Calu3 (cell line): ENCODE results near the gene PBX4. TPM values are rescaled to one million over a fixed set of nuclear protein-coding genes. Genes with fewer than 3 reads are reported as not detected.
A peak's percentile ranks its signal among the peaks of the same experiment; 100 is the strongest.

ENCODE experiments used
- BruUV-seq: library from RNA; stranded (reverse); fragments of 400-500 nt; replicated peaks from 2 replicates; lab custom pipeline; 2021; lab: Mats Ljungman, UMichigan
- CTCF ChIA-PET: fragments of 300-600 bp; sonication (Branson Sonifier 250); formaldehyde crosslinking; loops from one replicate; lab custom pipeline; 2022; ENCODE audit warnings: antibody characterized with exemption; lab: Charles Lee
- DNase-seq: peaks from one replicate; pipeline ENCODE4 v3.0.0; 2022
- H3K27ac Mint-ChIP-seq: one replicate; pipeline ENCODE4 v1.8.0; 2022; ENCODE audit warnings: mixed read lengths; ENCODE audit not compliant: unreplicated experiment
- H3K27me3 Mint-ChIP-seq: one replicate; pipeline ENCODE4 v1.8.0; 2022; ENCODE audit warnings: mixed read lengths; ENCODE audit not compliant: unreplicated experiment
- H3K36me3 Mint-ChIP-seq: one replicate; pipeline ENCODE4 v1.8.0; 2022; ENCODE audit warnings: mild to moderate bottlenecking, moderate library complexity, mixed read lengths; ENCODE audit not compliant: insufficient read depth, unreplicated experiment
- H3K4me1 Mint-ChIP-seq: one replicate; pipeline ENCODE4 v1.8.0; 2022; ENCODE audit warnings: mild to moderate bottlenecking, low read depth, mixed read lengths; ENCODE audit not compliant: unreplicated experiment
- H3K4me3 Mint-ChIP-seq: one replicate; pipeline ENCODE4 v1.8.0; 2022; ENCODE audit warnings: mild to moderate bottlenecking, low read depth, moderate library complexity, mixed read lengths; ENCODE audit not compliant: unreplicated experiment
- H3K9me3 Mint-ChIP-seq: one replicate; pipeline ENCODE4 v1.8.0; 2022; ENCODE audit warnings: low read depth, mixed read lengths; ENCODE audit not compliant: unreplicated experiment
- intact Hi-C: fragments of 100-400 bp; cut with micrococcal nuclease; formaldehyde crosslinking; loops from one replicate; pipeline ENCODE4 v1.10.0; 2022; ENCODE audit not compliant: unreplicated experiment
- total RNA-seq: library from RNA; stranded (reverse); gene quantifications from 2 replicates; pipeline ENCODE4 v1.2.3, GENCODE V29; 2022
- TF ChIP-seq, protein P1 (sequence below): fragments of 200-600 bp; IDR thresholded peaks from one replicate; pipeline ENCODE4 v1.8.0; 2022; ENCODE audit warnings: antibody characterized with exemption; ENCODE audit not compliant: unreplicated experiment

PBX4 gene
- total RNA-seq, 1 experiment from 2014 or later: 6.0 TPM

DNA sequence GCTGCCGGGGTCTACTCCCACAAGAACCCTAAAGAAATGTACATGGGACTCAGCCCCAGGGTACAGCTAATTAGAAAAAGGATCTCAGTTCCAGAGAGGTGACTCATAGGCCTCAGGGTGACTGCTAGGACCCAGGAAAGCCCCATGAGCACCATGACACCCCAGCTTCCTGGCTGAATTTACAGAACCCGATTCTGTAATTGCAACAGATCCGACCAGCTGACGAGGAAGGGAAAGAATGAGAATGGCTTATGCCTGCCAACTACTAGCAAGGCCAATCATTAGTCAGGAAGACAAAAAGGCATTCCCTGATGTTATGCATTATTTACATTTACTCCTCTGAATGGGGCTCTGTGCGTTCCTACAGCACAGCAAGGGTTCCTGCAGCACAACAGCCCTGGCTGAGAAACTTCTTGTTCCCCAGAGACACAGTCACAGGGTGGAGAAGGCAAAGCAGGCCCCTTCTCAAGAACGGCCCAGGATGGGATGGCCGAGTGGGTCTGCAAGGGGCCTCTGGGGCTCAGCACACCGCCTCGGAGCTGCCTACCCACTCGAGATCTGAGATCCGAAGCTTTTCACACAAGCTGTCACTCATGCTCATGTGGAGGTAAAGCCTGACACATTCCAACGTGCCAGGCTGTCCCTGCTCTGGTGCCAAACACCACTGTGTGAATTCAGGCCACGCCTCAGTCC, 27.2 kb downstream of the PBX4 start:
- TF ChIP-seq, protein P1, sequence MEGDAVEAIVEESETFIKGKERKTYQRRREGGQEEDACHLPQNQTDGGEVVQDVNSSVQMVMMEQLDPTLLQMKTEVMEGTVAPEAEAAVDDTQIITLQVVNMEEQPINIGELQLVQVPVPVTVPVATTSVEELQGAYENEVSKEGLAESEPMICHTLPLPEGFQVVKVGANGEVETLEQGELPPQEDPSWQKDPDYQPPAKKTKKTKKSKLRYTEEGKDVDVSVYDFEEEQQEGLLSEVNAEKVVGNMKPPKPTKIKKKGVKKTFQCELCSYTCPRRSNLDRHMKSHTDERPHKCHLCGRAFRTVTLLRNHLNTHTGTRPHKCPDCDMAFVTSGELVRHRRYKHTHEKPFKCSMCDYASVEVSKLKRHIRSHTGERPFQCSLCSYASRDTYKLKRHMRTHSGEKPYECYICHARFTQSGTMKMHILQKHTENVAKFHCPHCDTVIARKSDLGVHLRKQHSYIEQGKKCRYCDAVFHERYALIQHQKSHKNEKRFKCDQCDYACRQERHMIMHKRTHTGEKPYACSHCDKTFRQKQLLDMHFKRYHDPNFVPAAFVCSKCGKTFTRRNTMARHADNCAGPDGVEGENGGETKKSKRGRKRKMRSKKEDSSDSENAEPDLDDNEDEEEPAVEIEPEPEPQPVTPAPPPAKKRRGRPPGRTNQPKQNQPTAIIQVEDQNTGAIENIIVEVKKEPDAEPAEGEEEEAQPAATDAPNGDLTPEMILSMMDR: no peak
- intact Hi-C loops: no loop called here
- BruUV-seq: no TSS peak
- CTCF ChIA-PET: no interaction called here
- no peaks in the 10 kb centered on the region for H3K36me3 Mint-ChIP-seq
- no peaks in the 10 kb centered on the region for H3K27me3 Mint-ChIP-seq
- peak overlapping the region; percentile 66 for H3K27ac Mint-ChIP-seq
- no peaks in the 10 kb centered on the region for H3K9me3 Mint-ChIP-seq
- no peak overlapping the region for H3K4me3 Mint-ChIP-seq
- peaks cover 11% of the 10 kb centered on the region for H3K4me1 Mint-ChIP-seq
- peak; percentile 73 for DNase-seq

DNA sequence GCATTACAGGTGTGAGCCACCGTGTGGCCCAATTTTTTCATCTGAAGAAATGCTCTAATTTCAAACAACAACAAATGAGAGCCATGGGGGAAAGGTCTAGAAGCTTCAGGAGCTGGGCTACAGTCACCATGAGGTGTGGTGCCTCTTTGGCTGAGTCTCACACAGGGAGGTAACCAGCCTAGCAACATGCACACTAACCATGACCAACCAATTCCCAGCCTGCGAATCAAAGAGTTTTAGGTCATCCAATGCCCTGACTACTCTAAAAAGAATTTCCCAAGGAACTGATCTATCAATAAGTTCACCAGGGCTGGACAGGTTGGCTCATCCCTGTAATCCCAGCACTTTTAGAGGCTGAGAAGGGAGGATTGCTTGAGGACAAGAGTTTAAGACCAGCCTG, 29.9 kb downstream of the PBX4 start:
- TF ChIP-seq, protein P1: no peak
- no peaks in the 10 kb centered on the region for H3K4me1 Mint-ChIP-seq
- no peaks in the 10 kb centered on the region for H3K27me3 Mint-ChIP-seq
- BruUV-seq: no TSS peak
- DNase-seq: no peak
- no peaks in the 10 kb centered on the region for H3K36me3 Mint-ChIP-seq
- CTCF ChIA-PET: no interaction called here
- no peak overlapping the region for H3K27ac Mint-ChIP-seq
- intact Hi-C loops: no loop called here
- no peak overlapping the region for H3K4me3 Mint-ChIP-seq
- no peaks in the 10 kb centered on the region for H3K9me3 Mint-ChIP-seq

DNA sequence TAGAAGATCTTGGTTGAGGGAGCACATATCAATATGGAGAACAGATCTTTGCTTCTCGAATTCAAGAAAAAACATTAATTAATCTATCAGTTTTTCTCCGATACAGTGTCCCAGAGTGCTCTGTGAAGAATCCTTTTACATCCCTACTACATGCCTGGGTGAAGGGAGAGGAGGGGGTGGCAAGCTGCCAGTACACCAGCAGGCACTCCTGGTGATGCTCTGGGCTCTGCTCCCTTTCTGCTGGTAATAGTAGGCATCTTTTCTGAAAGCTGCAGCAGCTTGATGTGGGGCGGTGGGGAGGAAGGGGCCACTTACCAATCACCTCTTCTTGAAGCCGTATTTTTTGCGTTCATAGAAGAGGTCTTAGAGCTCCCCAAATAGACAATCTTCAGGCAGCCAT, 30.7 kb downstream of the PBX4 start:
- H3K36me3 Mint-ChIP-seq: no peaks in the 10 kb centered on the region
- no peaks in the 10 kb centered on the region for H3K27me3 Mint-ChIP-seq
- H3K4me3 Mint-ChIP-seq: no peak overlapping the region
- no TSS peak for BruUV-seq
- intact Hi-C loops: no loop called here
- H3K9me3 Mint-ChIP-seq: no peaks in the 10 kb centered on the region
- DNase-seq: no peak
- CTCF ChIA-PET: no interaction called here
- TF ChIP-seq, protein P1: no peak
- no peak overlapping the region for H3K27ac Mint-ChIP-seq
- no peaks in the 10 kb centered on the region for H3K4me1 Mint-ChIP-seq

DNA sequence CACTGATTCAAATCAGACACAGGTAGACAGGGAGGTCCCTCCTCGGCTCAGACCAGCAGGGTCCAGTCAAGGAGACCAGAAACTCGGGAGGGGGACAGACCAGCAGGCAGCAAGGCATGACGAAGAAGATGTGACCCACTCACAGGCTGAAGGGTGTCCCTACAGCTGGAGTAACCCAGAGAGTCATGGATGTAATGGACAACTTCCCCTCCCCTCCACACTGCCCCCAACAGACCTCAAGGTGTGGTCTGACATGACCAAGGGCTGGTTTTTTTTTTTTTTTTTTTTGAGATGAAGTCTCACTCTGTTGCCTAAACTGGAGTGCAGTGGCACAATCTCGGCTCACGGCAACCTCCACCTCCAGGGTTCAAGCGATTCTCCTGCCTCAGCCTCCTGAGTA, 34.1 kb downstream of the PBX4 start:
- no peaks in the 10 kb centered on the region for H3K27me3 Mint-ChIP-seq
- intact Hi-C loops: no loop called here
- no peak overlapping the region for H3K27ac Mint-ChIP-seq
- H3K4me1 Mint-ChIP-seq: no peaks in the 10 kb centered on the region
- H3K4me3 Mint-ChIP-seq: no peak overlapping the region
- H3K36me3 Mint-ChIP-seq: no peaks in the 10 kb centered on the region
- no TSS peak for BruUV-seq
- H3K9me3 Mint-ChIP-seq: no peaks in the 10 kb centered on the region
- CTCF ChIA-PET: no interaction called here
- TF ChIP-seq, protein P1: no peak
- no peak for DNase-seq
